Globus pallidus (tissue), 1 donor: Measurements from ENCODE around the gene EVI2A.

Source experiments
- DNase-seq: peaks from one replicate; pipeline ENCODE4 v3.0.0-alpha.2; 2015; ENCODE audit warnings: low spot score

EVI2A gene

DNA sequence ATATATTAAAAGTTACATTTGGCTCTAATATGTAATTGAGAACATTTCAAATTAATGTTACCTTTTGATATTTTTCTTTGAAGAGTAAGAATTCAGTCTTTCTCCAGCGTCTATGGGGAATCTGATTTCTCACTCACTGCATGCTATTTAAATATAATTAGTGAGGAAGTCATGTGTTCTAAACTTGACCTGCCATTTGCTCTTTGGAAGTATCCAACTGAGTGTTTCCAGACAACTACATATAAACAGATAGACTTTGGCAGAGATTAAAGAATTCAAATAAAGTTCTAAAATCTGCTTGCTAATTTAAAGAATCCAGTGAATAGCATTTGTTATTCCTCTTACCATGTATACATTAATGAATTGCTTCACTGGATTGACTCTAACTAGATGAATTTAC lies 47.9 kb downstream of the EVI2A start:
- no peak for DNase-seq

- DNase-seq = no peak
These were observed 48.6 kb downstream of the EVI2A start for GRCh38 chr17:31272803-31273202.

GRCh38 chr17:31272236-31272635 lies 49.2 kb downstream of the EVI2A start:
- DNase-seq = no peak

DNA sequence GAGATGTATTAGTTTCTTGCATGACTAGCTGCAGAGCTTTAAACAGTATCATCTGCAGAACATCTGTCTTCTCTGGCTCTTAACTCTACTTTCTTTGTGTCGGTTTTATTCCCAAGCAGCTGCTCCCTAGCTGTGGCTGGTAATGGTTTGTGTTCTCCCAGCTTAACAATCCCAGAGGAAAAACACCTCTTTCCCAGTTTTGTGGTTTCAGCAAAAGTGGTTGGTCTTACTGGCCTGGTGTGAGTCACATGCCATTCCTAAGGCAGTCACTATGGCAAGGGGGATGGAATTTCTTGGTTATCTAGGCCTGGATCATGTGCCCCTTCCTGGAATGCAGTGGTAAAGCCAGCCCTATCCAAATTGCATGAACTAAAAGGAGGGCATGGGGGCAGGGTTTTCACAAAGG lies 51.8 kb downstream of the EVI2A start:
- DNase-seq = no peak

DNA sequence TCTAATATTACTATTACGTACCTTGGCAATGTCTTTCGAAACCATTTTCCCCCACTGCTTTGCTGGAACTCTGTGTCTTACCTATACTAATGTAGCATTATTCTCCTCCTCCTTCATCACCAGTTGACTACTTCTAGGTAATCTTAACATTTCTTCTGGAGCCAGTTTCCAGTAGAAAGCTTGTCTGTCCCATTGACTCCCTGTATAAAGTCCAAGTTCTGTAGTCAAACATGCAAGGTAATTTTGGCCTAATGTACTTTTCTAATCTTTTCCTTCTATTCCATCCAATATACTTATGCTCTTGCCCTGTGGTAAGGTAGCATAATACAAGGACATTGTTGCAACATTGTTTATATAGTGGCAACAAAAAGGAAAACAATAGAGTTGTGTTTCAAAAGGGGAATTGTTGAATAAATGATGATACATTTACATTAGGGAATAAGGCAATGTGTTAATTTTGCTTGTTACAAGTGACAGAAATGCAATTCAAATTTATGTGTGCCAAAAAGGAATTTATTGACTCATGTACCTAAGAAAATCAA lies 52.3 kb downstream of the EVI2A start:
- DNase-seq = no peak
